Suprapubic skin (tissue), 3 donors: ENCODE data around the gene HOXD9.

Experiments used
- CTCF ChIP-seq, 2 donors: fragments of 200-600 bp in 1 of 2; fragments of 450-650 bp in 1 of 2; sonication (generic) in 1 of 2; IDR thresholded peaks; one replicate each; pipeline ENCODE4 v1.5.1; 2016 to 2019; ENCODE audit warnings: antibody characterized with exemption in 2 of 2, mild to moderate bottlenecking in 1 of 2, moderate library complexity in 1 of 2
- EP300 ChIP-seq: sonication (generic); formaldehyde crosslinking; IDR thresholded peaks from one replicate; pipeline ENCODE4 v1.6.1; 2017; ENCODE audit warnings: antibody characterized with exemption

- TF ChIP-seq EP300 (no peak), CTCF (IDR thresholded peaks at IDR 0.05) (no peak)
These were observed 18.7 kb upstream of the HOXD9 start for GRCh38 chr2:176103742-176104315.
